H1 (cell line): ENCODE results near the gene ELOVL5. TPM values are rescaled to one million over a fixed set of nuclear protein-coding genes. Genes with fewer than 3 reads are reported as not detected.

Source experiments
- CTCF ChIA-PET: fragments of 300-600 bp; sonication (Branson Sonifier 250); formaldehyde crosslinking; loops from one replicate; lab custom pipeline; 2021; ENCODE audit not compliant: partially characterized antibody; lab: Charles Lee
- POLR2A ChIA-PET: fragments of 300-600 bp; sonication (Branson Sonifier 250); formaldehyde crosslinking; loops from one replicate; lab custom pipeline; 2021; ENCODE audit warnings: inconsistent platforms; ENCODE audit not compliant: partially characterized antibody; lab: Charles Lee
- DNase-seq, 2 experiments: peaks; one replicate each; pipeline versions ENCODE4 v3.0.0 to v3.0.0-alpha.2; 2010 to 2022; ENCODE audit warnings: low spot score in 2 of 2, low read depth in 1 of 2, mixed read lengths in 1 of 2
- FAIRE-seq: peaks from 2 replicates; lab custom pipeline; 2011; peaks lifted over from hg19 to GRCh38; lab: Jason Lieb, UNC
- H2AFZ ChIP-seq: 2 replicates; pipeline ENCODE4 v1.8.1; 2012; ENCODE audit warnings: low read length, inconsistent platforms
- H2AK5ac ChIP-seq: 2 replicates; pipeline ENCODE4 v1.6.1; 2013; ENCODE audit warnings: low read depth, low read length
- H2BK120ac ChIP-seq: replicated peaks from 2 replicates; pipeline ENCODE3; 2013; ENCODE audit warnings: low read depth, low read length, inconsistent platforms
- H2BK12ac ChIP-seq: 2 replicates; pipeline ENCODE4 v1.6.1; 2013; ENCODE audit warnings: low read depth, low read length
- H2BK15ac ChIP-seq: 2 replicates; pipeline ENCODE4 v1.6.1; 2013; ENCODE audit warnings: low read length
- H2BK20ac ChIP-seq: 2 replicates; pipeline ENCODE4 v1.6.1; 2013; ENCODE audit warnings: low read length
- H2BK5ac ChIP-seq: 2 replicates; pipeline ENCODE4 v1.6.1; 2013; ENCODE audit warnings: low read depth, low read length
- H3K14ac ChIP-seq: 2 replicates; pipeline ENCODE4 v1.6.1; 2013; ENCODE audit warnings: inconsistent platforms; ENCODE audit not compliant: insufficient read length
- H3K18ac ChIP-seq: 2 replicates; pipeline ENCODE4 v1.6.1; 2013; ENCODE audit warnings: low read length; ENCODE audit errors: extremely low read depth
- H3K23ac ChIP-seq: 2 replicates; pipeline ENCODE4 v1.6.1; 2013; ENCODE audit warnings: inconsistent platforms; ENCODE audit not compliant: insufficient read length
- H3K23me2 ChIP-seq: 2 replicates; pipeline ENCODE4 v1.6.1; 2013; ENCODE audit warnings: low read depth, low read length
- H3K27ac ChIP-seq: 2 replicates; pipeline ENCODE4 v1.6.1; 2011; ENCODE audit warnings: low read depth, low read length, inconsistent platforms
- H3K27me3 ChIP-seq, 4 experiments: replicated peaks in 1 of 4; 1 replicate in 1 of 4; 2 replicates in 3 of 4; pipeline versions ENCODE4 v1.6.1 to v1.8.1; 2011 to 2013; ENCODE audit warnings: low read length in 3 of 4, mild to moderate bottlenecking in 3 of 4, inconsistent platforms in 2 of 4, mixed read lengths in 2 of 4, moderate library complexity in 1 of 4; ENCODE audit not compliant: control insufficient read depth in 3 of 4, insufficient read depth in 3 of 4; ENCODE audit errors: extremely low read depth in 1 of 4
- H3K36me3 ChIP-seq, 4 experiments: 2 replicates each; pipeline versions ENCODE4 v1.6.1 to v1.8.1; 2011 to 2013; ENCODE audit warnings: mild to moderate bottlenecking in 4 of 4, low read length in 3 of 4, moderate library complexity in 2 of 4, control low read depth in 1 of 4, inconsistent platforms in 1 of 4; ENCODE audit not compliant: insufficient read depth in 4 of 4, control insufficient read depth in 2 of 4
- H3K4ac ChIP-seq: replicated peaks from 2 replicates; pipeline ENCODE3; 2013; ENCODE audit warnings: low read length, low read depth, mixed read lengths, inconsistent platforms; ENCODE audit not compliant: insufficient read length
- H3K4me1 ChIP-seq, 4 experiments: replicated peaks in 1 of 4; 1 replicate in 1 of 4; 2 replicates in 3 of 4; pipeline versions ENCODE4 v1.6.1 to v1.8.1; 2011 to 2013; ENCODE audit warnings: low read length in 3 of 4, inconsistent platforms in 2 of 4, mixed read lengths in 1 of 4; ENCODE audit not compliant: insufficient read depth in 4 of 4, control insufficient read depth in 3 of 4
- H3K4me2 ChIP-seq, 2 experiments: 2 replicates each; pipeline versions ENCODE4 v1.6.1 to v1.8.1; 2011 to 2013; ENCODE audit warnings: low read depth in 2 of 2, low read length in 2 of 2, control low read depth in 1 of 2, inconsistent platforms in 1 of 2, mild to moderate bottlenecking in 1 of 2; ENCODE audit not compliant: insufficient read depth in 1 of 2
- H3K4me3 ChIP-seq, 4 experiments: fragments of 200-600, 300-600 bp in 1 of 4; sonication (generic), shearing (Covaris generic), sonication (Bioruptor Twin) in 1 of 4; 2 replicates each; pipeline versions ENCODE4 v1.5.1 to v1.8.1; 2011 to 2016; ENCODE audit warnings: low read length in 4 of 4, low read depth in 3 of 4, control low read depth in 2 of 4, inconsistent platforms in 2 of 4, mild to moderate bottlenecking in 2 of 4, mixed read lengths in 1 of 4, moderate library complexity in 1 of 4; ENCODE audit not compliant: insufficient read depth in 2 of 4; ENCODE audit errors: extremely low read depth in 1 of 4
- H3K56ac ChIP-seq: replicated peaks from 2 replicates; pipeline ENCODE3; 2013; ENCODE audit warnings: low read depth, mild to moderate bottlenecking, mixed read lengths, low read length, inconsistent platforms; ENCODE audit not compliant: insufficient read length
- H3K79me1 ChIP-seq: 2 replicates; pipeline ENCODE4 v1.6.1; 2013; ENCODE audit warnings: low read depth, low read length, control low read depth
- H3K79me2 ChIP-seq, 2 experiments: 2 replicates each; pipeline versions ENCODE4 v1.6.1 to v1.8.1; 2012 to 2013; ENCODE audit warnings: low read length in 2 of 2, mild to moderate bottlenecking in 2 of 2, inconsistent platforms in 1 of 2; ENCODE audit not compliant: insufficient read depth in 2 of 2, control insufficient read depth in 1 of 2
- H3K9ac ChIP-seq, 4 experiments: replicated peaks in 1 of 4; 1 replicate in 1 of 4; 2 replicates in 3 of 4; pipeline versions ENCODE4 v1.6.1 to v1.8.1; 2011 to 2013; ENCODE audit warnings: low read depth in 3 of 4, low read length in 3 of 4, control low read depth in 2 of 4, mild to moderate bottlenecking in 2 of 4, moderate library complexity in 2 of 4, inconsistent platforms in 1 of 4; ENCODE audit errors: extremely low read depth in 1 of 4
- H3K9me3 ChIP-seq, 2 experiments: 2 replicates each; pipeline versions ENCODE4 v1.6.1 to v1.8.1; 2012 to 2013; ENCODE audit warnings: mild to moderate bottlenecking in 2 of 2, moderate library complexity in 2 of 2, control low read depth in 1 of 2, inconsistent platforms in 1 of 2, low read depth in 1 of 2, low read length in 1 of 2, mixed read lengths in 1 of 2; ENCODE audit not compliant: insufficient read depth in 2 of 2
- H4K20me1 ChIP-seq, 2 experiments: replicated peaks in 1 of 2; 2 replicates each; pipeline versions ENCODE3 to v1.8.1; 2011 to 2013; ENCODE audit warnings: inconsistent platforms in 2 of 2, low read length in 2 of 2, mild to moderate bottlenecking in 1 of 2; ENCODE audit not compliant: insufficient read depth in 2 of 2, control insufficient read depth in 1 of 2
- H4K5ac ChIP-seq: 2 replicates; pipeline ENCODE4 v1.6.1; 2013; ENCODE audit warnings: low read length, low read depth, mixed read lengths, inconsistent platforms; ENCODE audit not compliant: insufficient read length
- H4K8ac ChIP-seq: 2 replicates; pipeline ENCODE4 v1.8.0; 2013; ENCODE audit warnings: mild to moderate bottlenecking, moderate library complexity, low read length, inconsistent platforms; ENCODE audit not compliant: insufficient read depth; ENCODE audit errors: extremely low read depth
- H4K91ac ChIP-seq: replicated peaks from 2 replicates; pipeline ENCODE3; 2013; ENCODE audit warnings: low read length, mixed read lengths, inconsistent platforms; ENCODE audit not compliant: insufficient read length
- JUN ChIP-seq: IDR thresholded peaks from 2 replicates; pipeline ENCODE4 v1.6.1; 2011; ENCODE audit warnings: low read depth, mild to moderate bottlenecking, improper control_type of control experiment, low read length
- RBBP5 ChIP-seq: IDR thresholded peaks from 2 replicates; pipeline ENCODE4 v1.7.1; 2012; ENCODE audit warnings: low read depth, mild to moderate bottlenecking, inconsistent platforms, low read length, moderate library complexity, borderline replicate concordance
- microRNA-seq, 2 experiments: library from miRNA; unstranded; fragments of <30 nt; microRNA quantifications; one replicate each; pipeline versions ENCODE4 to v1.2.0, GENCODE V29; 2016 to 2020; ENCODE audit warnings: borderline microRNAs expressed in 2 of 2, borderline number of aligned reads in 2 of 2, borderline replicate concordance in 1 of 2
- polyA plus RNA-seq, 7 experiments: library from polyadenylated mRNA; depleted of rRNA in 3 of 7; stranded (reverse) in 5 of 7; unstranded in 2 of 7; fragments of >200 nt in 5 of 7; fragments of 200-250 nt in 2 of 7; gene quantifications; 1 replicate in 5 of 7; 2 replicates in 1 of 7; 4 replicates in 1 of 7; pipeline versions ENCODE4 v1.2.1 to v1.2.3, GENCODE V29; 2011 to 2013; ENCODE audit warnings: missing spikeins in 2 of 7, mixed read lengths in 2 of 7
- small RNA-seq: library from polyadenylated mRNA; stranded (forward); fragments of <200 nt; extraction: miRNeasy Mini kit (QIAGEN cat#:217004); gene quantifications from one replicate; pipeline ENCODE3, GENCODE V24; 2013; ENCODE audit not compliant: insufficient read depth
- total RNA-seq: library from RNA; stranded (reverse); fragmentation: NEBNext Ultra II Directional; extraction: Animal tissue kit (Norgen Biotek cat#: 25700); gene quantifications from 2 replicates; pipeline ENCODE4 v1.2.1, GENCODE V29; 2021

Gene ELOVL5
- total and polyA plus RNA-seq, 2 of the 8 experiments (the other 6 are each of a cell fraction or from before 2014, with no cell fraction given) = 113 to 156 TPM

DNA sequence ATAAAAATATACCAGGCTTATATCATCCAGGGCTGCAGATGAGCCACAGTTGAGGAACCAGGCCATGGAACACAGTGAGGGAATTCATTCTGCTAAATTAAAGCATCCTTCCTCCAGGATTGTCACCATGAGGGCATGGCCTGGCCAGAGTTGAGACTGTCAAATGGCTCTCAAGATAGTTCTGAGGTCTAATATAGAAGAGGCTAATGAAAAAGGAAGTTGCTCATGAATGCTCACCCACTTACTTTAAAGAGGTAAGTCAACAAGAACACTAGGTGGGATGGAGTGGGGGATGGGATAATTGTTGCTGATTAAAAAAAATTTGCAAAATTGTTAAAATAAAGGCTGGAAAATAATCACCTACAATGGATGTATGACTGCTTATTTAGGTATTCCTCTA is 128.1 kb downstream of the ELOVL5 start:
- H3K27me3 ChIP-seq = no peaks in the 10 kb centered on the region
- no peak overlapping the region for H2AFZ ChIP-seq
- no peak overlapping the region for H3K18ac ChIP-seq
- no peak overlapping the region for H2BK5ac ChIP-seq
- H3K9ac ChIP-seq = no peak overlapping the region
- CTCF ChIA-PET = no interaction called here
- H3K56ac ChIP-seq = no peak overlapping the region
- POLR2A ChIA-PET = no interaction called here
- H3K4me1 ChIP-seq = no peaks in the 10 kb centered on the region
- H4K91ac ChIP-seq = no peak overlapping the region
- no peak overlapping the region for H4K8ac ChIP-seq
- H2AK5ac ChIP-seq = no peak overlapping the region
- no peak for FAIRE-seq
- no peak overlapping the region for H2BK20ac ChIP-seq
- no peaks in the 10 kb centered on the region for H4K20me1 ChIP-seq
- H3K9me3 ChIP-seq = no peaks in the 10 kb centered on the region
- no peak overlapping the region for H3K27ac ChIP-seq
- H3K14ac ChIP-seq = no peak overlapping the region
- H3K4me3 ChIP-seq = no peak overlapping the region
- no peak overlapping the region for H3K4ac ChIP-seq
- no peak overlapping the region for H2BK15ac ChIP-seq
- no peaks in the 10 kb centered on the region for H3K79me1 ChIP-seq
- no peak overlapping the region for H2BK120ac ChIP-seq
- TF ChIP-seq RBBP5 (no peak), JUN (no peak)
- no peak overlapping the region for H4K5ac ChIP-seq
- H3K4me2 ChIP-seq = no peak overlapping the region
- H3K36me3 ChIP-seq = no peaks in the 10 kb centered on the region
- DNase-seq = no peak
- no peak overlapping the region for H3K23ac ChIP-seq
- H3K23me2 ChIP-seq = no peaks in the 10 kb centered on the region
- no peak overlapping the region for H2BK12ac ChIP-seq
- H3K79me2 ChIP-seq = no peaks in the 10 kb centered on the region

Small RNAs within 50 kb of the gene (microRNA-seq; reads per million reads assigned to microRNA genes)
- 0 reads per million in 2 experiments for gene MIR5685

Small RNAs within 50 kb of the gene (small RNA-seq; reads per million reads assigned to genes)
- gene MIR5685 (0.51 reads per million), gene RNU1-136P (0.51 reads per million)

Other genes with a start within 250 kb of the ELOVL5 start
- gene GCM1, start 200.1 kb downstream of the ELOVL5 start, total RNA-seq = not detected in 2 replicates
- gene GCM1, start 200.1 kb downstream of the ELOVL5 start, polyA plus RNA-seq (2011; rRNA removed) = 0.02 TPM in 1 of 2 replicates, not detected in the other
- 52.9 and 54.0 TPM in 2 replicates for gene GCLC, start 196.2 kb upstream of the ELOVL5 start, total RNA-seq
- gene GCLC, start 196.2 kb upstream of the ELOVL5 start, polyA plus RNA-seq (2011; rRNA removed) = 10.8 and 15.8 TPM in 2 replicates